HCEC 1CT (cell line): Measurements from ENCODE around the gene GBP7.
"Not testable (repeated sequence)": the region's sequence is repeated elsewhere in the genome, so short reads cannot be mapped to it uniquely, and the experiment has no call there.

Experiments
- DNase-seq: peaks from one replicate; pipeline ENCODE4 v3.0.0-alpha.2; 2017

Gene GBP7

GRCh38 chr1:89169166-89169565 lies 6.6 kb downstream of the GBP7 start:
- DNase-seq: no peak

GRCh38 chr1:89167590-89168230 lies 8.1 kb downstream of the GBP7 start:
- DNase-seq: no peak

GRCh38 chr1:89166705-89167104 lies 9.1 kb downstream of the GBP7 start:
- DNase-seq: no peak

- DNase-seq: no peak
Measured at GRCh38 chr1:89165811-89166210, 10.0 kb downstream of the GBP7 start.

GRCh38 chr1:89151047-89151446 lies 24.8 kb downstream of the GBP7 start:
- no peak for DNase-seq

- DNase-seq: no peak
Measured at GRCh38 chr1:89149976-89150375, 25.8 kb downstream of the GBP7 start.

- DNase-seq: peak; percentile 30
Measured at GRCh38 chr1:89149229-89149628, 26.6 kb downstream of the GBP7 start.

- DNase-seq: no peak
Measured at GRCh38 chr1:89147678-89148658, 27.8 kb downstream of the GBP7 start.

- DNase-seq: no peak
Measured at GRCh38 chr1:89146721-89147120, 29.1 kb downstream of the GBP7 start.

GRCh38 chr1:89143484-89143883 lies 32.3 kb downstream of the GBP7 start:
- DNase-seq: no peak

GRCh38 chr1:89142160-89142559 lies 33.6 kb downstream of the GBP7 start:
- DNase-seq: no peak

GRCh38 chr1:89133747-89134146 lies 42.1 kb downstream of the GBP7 start:
- DNase-seq: no peak

GRCh38 chr1:89130716-89131115 lies 45.1 kb downstream of the GBP7 start:
- no peak for DNase-seq

GRCh38 chr1:89129911-89130310 lies 45.9 kb downstream of the GBP7 start:
- DNase-seq: no peak

GRCh38 chr1:89128003-89128458 lies 47.8 kb downstream of the GBP7 start:
- not testable (repeated sequence) for DNase-seq

- not testable (repeated sequence) for DNase-seq
Measured at GRCh38 chr1:89126602-89127565, 48.9 kb downstream of the GBP7 start.

- peak; percentile 83 for DNase-seq
Measured at GRCh38 chr1:89125913-89126580, 49.8 kb downstream of the GBP7 start, which contains the start of gene GBP2. GBP2 (minus strand) TSS chr1:89126114; CDS start chr1:89121966, 4,148 bp downstream.

GRCh38 chr1:89125240-89125912 lies 50.4 kb downstream of the GBP7 start:
- DNase-seq: no peak

GRCh38 chr1:89121641-89122040 lies 54.2 kb downstream of the GBP7 start:
- no peak for DNase-seq

GRCh38 chr1:89114662-89115061 lies 61.1 kb downstream of the GBP7 start:
- no peak for DNase-seq

- DNase-seq: no peak
Measured at GRCh38 chr1:89112871-89113613, 62.8 kb downstream of the GBP7 start.
